ENCODE data around the gene ACTN4. TPM values are rescaled to one million over a fixed set of nuclear protein-coding genes. Genes with fewer than 3 reads are reported as not detected.
A peak's percentile ranks its signal among the peaks of the same experiment; 100 is the strongest.
"Not testable (repeated sequence)": the region's sequence is repeated elsewhere in the genome, so short reads cannot be mapped to it uniquely, and the experiment has no call there.

Gene ACTN4
- total RNA-seq, result 100 to 1,000 TPM; 475 to 520 (median 507) TPM

- 1% methylated on average over 29 of the region's 77 CpGs for WGBS
- TF ChIP-seq EP300 (IDR thresholded peaks at IDR 0.05) (no peak), POLR2A (IDR thresholded peaks at IDR 0.05) (peak; percentile 92 to 96), POLR2AphosphoS5 (IDR thresholded peaks at IDR 0.05) (peak; percentile 50 to 95 (median 59))
- TF ChIP-seq, protein P1, sequence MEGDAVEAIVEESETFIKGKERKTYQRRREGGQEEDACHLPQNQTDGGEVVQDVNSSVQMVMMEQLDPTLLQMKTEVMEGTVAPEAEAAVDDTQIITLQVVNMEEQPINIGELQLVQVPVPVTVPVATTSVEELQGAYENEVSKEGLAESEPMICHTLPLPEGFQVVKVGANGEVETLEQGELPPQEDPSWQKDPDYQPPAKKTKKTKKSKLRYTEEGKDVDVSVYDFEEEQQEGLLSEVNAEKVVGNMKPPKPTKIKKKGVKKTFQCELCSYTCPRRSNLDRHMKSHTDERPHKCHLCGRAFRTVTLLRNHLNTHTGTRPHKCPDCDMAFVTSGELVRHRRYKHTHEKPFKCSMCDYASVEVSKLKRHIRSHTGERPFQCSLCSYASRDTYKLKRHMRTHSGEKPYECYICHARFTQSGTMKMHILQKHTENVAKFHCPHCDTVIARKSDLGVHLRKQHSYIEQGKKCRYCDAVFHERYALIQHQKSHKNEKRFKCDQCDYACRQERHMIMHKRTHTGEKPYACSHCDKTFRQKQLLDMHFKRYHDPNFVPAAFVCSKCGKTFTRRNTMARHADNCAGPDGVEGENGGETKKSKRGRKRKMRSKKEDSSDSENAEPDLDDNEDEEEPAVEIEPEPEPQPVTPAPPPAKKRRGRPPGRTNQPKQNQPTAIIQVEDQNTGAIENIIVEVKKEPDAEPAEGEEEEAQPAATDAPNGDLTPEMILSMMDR (IDR thresholded peaks at IDR 0.05), result no peak
- Histone ChIP-seq H3K27ac (peak within 1 kb of the TSS; percentile 96), H3K27me3 (no peaks in the 10 kb centered on the region), H3K36me3 (no peaks in the 10 kb centered on the region), H3K4me3 (peak within 1 kb of the TSS; percentile 94), H3K9me3 (no peaks in the 10 kb centered on the region), H3K4me1 (peaks cover 48% of the 10 kb centered on the region)
- peak; percentile 98 to 99 for DNase-seq (ENCODE audit: low spot score in 2 of 2)
Observed at GRCh38 chr19:38647368-38647965, at the start of gene ACTN4. TSS of gene ACTN4 (plus strand) at chr19:38647649. CDS start at chr19:38647746, 97 bp downstream.

GRCh38 chr19:38599722-38600121 lies 47.7 kb upstream of the ACTN4 start:
- peaks cover 8% of the 10 kb centered on the region for H3K4me1 ChIP-seq
- H3K27me3 ChIP-seq, result no peaks in the 10 kb centered on the region
- H3K27ac ChIP-seq, result no peak overlapping the region
- no peaks in the 10 kb centered on the region for H3K9me3 ChIP-seq
- no peak for DNase-seq (ENCODE audit: low spot score in 2 of 2)
- TF ChIP-seq EP300 (IDR thresholded peaks at IDR 0.05), result no peak
- WGBS, result 91% methylated on average over 11 of the region's 11 CpGs
- no peaks in the 10 kb centered on the region for H3K36me3 ChIP-seq
- H3K4me3 ChIP-seq, result no peak overlapping the region

DNA sequence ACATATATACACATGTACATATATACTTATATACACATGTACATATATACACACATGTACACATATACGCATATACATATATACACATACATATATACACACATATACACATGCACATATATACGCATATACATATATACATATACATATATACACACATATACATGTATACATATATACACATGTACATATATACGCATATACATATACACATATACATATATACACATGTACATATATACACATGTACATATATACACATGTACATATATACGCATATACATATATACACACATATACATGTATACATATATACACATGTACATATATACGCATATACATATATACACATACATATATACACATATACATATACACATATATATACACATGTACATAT lies 44.6 kb upstream of the ACTN4 start:
- not testable (repeated sequence) for H3K27ac ChIP-seq; H3K9me3 ChIP-seq; H3K4me1 ChIP-seq; DNase-seq (ENCODE audit: low spot score in 2 of 2); H3K27me3 ChIP-seq; H3K4me3 ChIP-seq; H3K36me3 ChIP-seq
- WGBS, result 93% methylated on average over 5 of the region's 5 CpGs

GRCh38 chr19:38606131-38606530 lies 41.3 kb upstream of the ACTN4 start:
- no peak for TF ChIP-seq EP300 (IDR thresholded peaks at IDR 0.05)
- no peak for TF ChIP-seq POLR2A (IDR thresholded peaks at IDR 0.05)
- TF ChIP-seq, protein P1 (IDR thresholded peaks at IDR 0.05), result no peak
- TF ChIP-seq POLR2AphosphoS5 (IDR thresholded peaks at IDR 0.05), result no peak
- WGBS, result 78% methylated on average over 6 of the region's 6 CpGs
- H3K4me1 ChIP-seq, result no peaks in the 10 kb centered on the region
- H3K4me3 ChIP-seq, result no peak overlapping the region
- no peaks in the 10 kb centered on the region for H3K27me3 ChIP-seq
- H3K36me3 ChIP-seq, result no peaks in the 10 kb centered on the region
- no peak overlapping the region for H3K27ac ChIP-seq
- no peak for DNase-seq (ENCODE audit: low spot score in 2 of 2)
- H3K9me3 ChIP-seq, result no peaks in the 10 kb centered on the region

GRCh38 chr19:38614289-38614688 lies 33.2 kb upstream of the ACTN4 start:
- Histone ChIP-seq H3K4me3 (no peak overlapping the region), H3K4me1 (peaks cover 11% of the 10 kb centered on the region), H3K27me3 (no peaks in the 10 kb centered on the region), H3K27ac (no peak overlapping the region), H3K9me3 (no peaks in the 10 kb centered on the region), H3K36me3 (no peaks in the 10 kb centered on the region)
- TF ChIP-seq POLR2A (IDR thresholded peaks at IDR 0.05) (no peak), POLR2AphosphoS5 (IDR thresholded peaks at IDR 0.05) (no peak), EP300 (IDR thresholded peaks at IDR 0.05) (no peak)
- TF ChIP-seq, protein P1 (IDR thresholded peaks at IDR 0.05), result no peak
- DNase-seq (ENCODE audit: low spot score in 2 of 2), result no peak
- WGBS, result 70% methylated on average over 3 of the region's 3 CpGs

DNA sequence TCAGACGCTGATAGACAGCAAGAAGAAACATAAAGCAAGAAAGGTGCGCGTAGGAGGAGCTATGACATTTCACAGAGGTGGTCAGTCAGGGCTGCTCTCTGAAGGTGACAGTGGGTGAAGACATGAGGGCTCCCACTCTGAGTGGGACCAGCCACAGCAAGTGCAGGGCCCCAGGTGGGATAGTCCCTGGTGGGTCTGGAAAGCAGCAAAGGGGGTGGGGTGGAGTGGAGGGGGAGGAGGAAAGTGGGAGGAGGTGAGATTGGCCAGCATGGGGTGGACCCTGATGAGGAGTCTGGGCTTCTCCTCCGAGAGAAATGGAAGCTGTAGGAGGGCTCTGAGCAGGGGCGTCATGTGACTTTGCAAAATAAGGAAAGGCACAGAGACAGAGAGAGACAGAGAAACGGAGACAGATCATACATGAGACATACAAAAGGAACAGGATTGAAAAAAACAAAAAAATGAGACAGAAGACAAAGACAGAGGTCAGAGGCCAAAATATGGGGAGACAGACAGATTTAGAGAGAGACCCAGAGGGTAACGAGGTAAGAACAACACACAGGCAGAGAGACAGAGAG lies 32.4 kb upstream of the ACTN4 start:
- Histone ChIP-seq H3K9me3 (no peaks in the 10 kb centered on the region), H3K36me3 (no peaks in the 10 kb centered on the region), H3K4me1 (peaks cover 19% of the 10 kb centered on the region), H3K27me3 (no peaks in the 10 kb centered on the region), H3K27ac (no peak overlapping the region), H3K4me3 (no peak overlapping the region)
- WGBS, result 67% methylated on average over 7 of the region's 7 CpGs
- TF ChIP-seq, protein P1 (IDR thresholded peaks at IDR 0.05), result no peak
- TF ChIP-seq POLR2AphosphoS5 (IDR thresholded peaks at IDR 0.05) (no peak), EP300 (IDR thresholded peaks at IDR 0.05) (no peak), POLR2A (IDR thresholded peaks at IDR 0.05) (no peak)
- DNase-seq (ENCODE audit: low spot score in 2 of 2), result no peak
